Neural cell (in vitro differentiated cells): ENCODE measurements around the gene LRRC1. TPM values are rescaled to one million over a fixed set of nuclear protein-coding genes. Genes with fewer than 3 reads are reported as not detected.

Source experiments
- H2AFZ ChIP-seq: fragments of 200-600, 300-800 bp; sonication (generic), shearing (Covaris generic); 2 replicates; pipeline ENCODE4 v1.6.0; 2014; ENCODE audit warnings: low read depth, mild to moderate bottlenecking, antibody characterized with exemption, low read length, moderate library complexity
- H3F3A ChIP-seq: fragments of 200-600 bp; shearing (Covaris generic); 2 replicates; pipeline ENCODE4 v1.6.1; 2016; ENCODE audit warnings: mild to moderate bottlenecking, moderate library complexity, mixed read lengths, antibody characterized with exemption, low read length; ENCODE audit not compliant: insufficient read depth, poor library complexity, severe bottlenecking
- H3K27ac ChIP-seq: fragments of 200-600, 300-800 bp; sonication (generic), shearing (Covaris generic); 2 replicates; pipeline ENCODE4 v1.5.1; 2014; ENCODE audit warnings: mild to moderate bottlenecking, low read length, moderate library complexity
- H3K27me3 ChIP-seq: fragments of 300-800, 200-600 bp; sonication (generic), shearing (Covaris generic); 2 replicates; pipeline ENCODE4 v1.6.0; 2014; ENCODE audit warnings: mild to moderate bottlenecking, low read depth, low read length, moderate library complexity; ENCODE audit not compliant: insufficient read depth
- H3K36me3 ChIP-seq: fragments of 300-800, 200-600 bp; sonication (generic), shearing (Covaris generic); 2 replicates; pipeline ENCODE4 v1.5.1; 2014; ENCODE audit warnings: mild to moderate bottlenecking, antibody characterized with exemption, low read length, moderate library complexity; ENCODE audit not compliant: insufficient read depth
- H3K4me2 ChIP-seq: fragments of 300-800, 200-600 bp; sonication (generic), shearing (Covaris generic); 2 replicates; pipeline ENCODE4 v1.6.0; 2014; ENCODE audit warnings: mild to moderate bottlenecking, low read length
- H3K4me3 ChIP-seq: fragments of 300-800, 200-600 bp; sonication (generic), shearing (Covaris generic); 2 replicates; pipeline ENCODE4 v1.5.1; 2014; ENCODE audit warnings: mild to moderate bottlenecking, low read length, moderate library complexity
- H3K79me2 ChIP-seq: fragments of 200-600 bp; shearing (Covaris generic); replicated peaks from 2 replicates; pipeline ENCODE4 v1.6.0; 2014; ENCODE audit warnings: mild to moderate bottlenecking, low read length, moderate library complexity; ENCODE audit not compliant: insufficient read depth
- H3K9ac ChIP-seq: fragments of 300-800, 200-600 bp; sonication (generic), shearing (Covaris generic); 2 replicates; pipeline ENCODE4 v1.6.1; 2016; ENCODE audit warnings: mild to moderate bottlenecking, low read length, mixed read lengths
- H3K9me2 ChIP-seq: fragments of 200-600 bp; shearing (Covaris generic); 2 replicates; pipeline ENCODE4 v1.6.1; 2016; ENCODE audit warnings: mild to moderate bottlenecking, low read length, mixed read lengths; ENCODE audit not compliant: insufficient read depth
- H3K9me3 ChIP-seq: fragments of 200-600, 300-800 bp; sonication (generic), shearing (Covaris generic); 2 replicates; pipeline ENCODE4 v1.6.1; 2016; ENCODE audit warnings: mild to moderate bottlenecking, mixed run types, low read length, moderate library complexity, mixed read lengths
- H4K20me1 ChIP-seq: fragments of 200-600 bp; shearing (Covaris generic); 2 replicates; pipeline ENCODE4 v1.6.1; 2016; ENCODE audit warnings: mild to moderate bottlenecking, mixed run types; ENCODE audit not compliant: insufficient read depth
- CTCF ChIP-seq: fragments of 450-650 bp; IDR thresholded peaks from 2 replicates; pipeline ENCODE4 v1.5.1; 2014; ENCODE audit warnings: antibody characterized with exemption, mild to moderate bottlenecking, moderate library complexity; ENCODE audit not compliant: poor library complexity, severe bottlenecking
- EP300 ChIP-seq: fragments of 450-650 bp; conservative IDR thresholded peaks from 2 replicates; pipeline ENCODE4 v1.6.1; 2014; ENCODE audit warnings: antibody characterized with exemption, mild to moderate bottlenecking, moderate library complexity; ENCODE audit not compliant: poor library complexity, severe bottlenecking
- EZH2 ChIP-seq: fragments of 200-600, 300-800 bp; shearing (Covaris generic), sonication (generic); IDR thresholded peaks from 2 replicates; pipeline ENCODE4 v1.6.1; 2014; ENCODE audit warnings: antibody characterized with exemption, low read length, borderline replicate concordance, mild to moderate bottlenecking; ENCODE audit not compliant: insufficient read depth, poor library complexity, severe bottlenecking
- MXI1 ChIP-seq: fragments of 450-650 bp; conservative IDR thresholded peaks from 2 replicates; pipeline ENCODE4 v1.6.1; 2014; ENCODE audit warnings: antibody characterized with exemption, mild to moderate bottlenecking; ENCODE audit not compliant: poor library complexity, severe bottlenecking
- POLR2AphosphoS5 ChIP-seq: IDR thresholded peaks from 2 replicates; pipeline ENCODE4 v1.6.1; 2012
- RAD21 ChIP-seq: fragments of 450-650 bp; conservative IDR thresholded peaks from 2 replicates; pipeline ENCODE4 v1.6.1; 2014; ENCODE audit warnings: antibody characterized with exemption, mild to moderate bottlenecking, moderate library complexity
- REST ChIP-seq: IDR thresholded peaks from 2 replicates; pipeline ENCODE4 v1.6.1; 2012; ENCODE audit warnings: borderline replicate concordance
- SMC3 ChIP-seq: fragments of 450-650 bp; conservative IDR thresholded peaks from 2 replicates; pipeline ENCODE4 v1.6.1; 2014; ENCODE audit warnings: antibody characterized with exemption, mild to moderate bottlenecking, moderate library complexity; ENCODE audit not compliant: poor library complexity
- TAF1 ChIP-seq: IDR thresholded peaks from 2 replicates; pipeline ENCODE4 v1.6.1; 2012; ENCODE audit warnings: low read depth
- polyA plus RNA-seq: library from polyadenylated mRNA; depleted of rRNA; stranded (reverse); fragments of >200 nt; gene quantifications from 2 replicates; pipeline ENCODE4 v1.2.3, GENCODE V29; 2014

The LRRC1 gene
- polyA plus RNA-seq, 1 donor from 2014 or later, result 21.2 TPM

- no peaks in the 10 kb centered on the region for H3K9me2 ChIP-seq
- no peaks in the 10 kb centered on the region for H3K27me3 ChIP-seq
- no peak overlapping the region for H3K9ac ChIP-seq
- H4K20me1 ChIP-seq, result no peaks in the 10 kb centered on the region
- H3K79me2 ChIP-seq, result no peaks in the 10 kb centered on the region
- H3K4me3 ChIP-seq, result no peak overlapping the region
- H3K36me3 ChIP-seq, result no peaks in the 10 kb centered on the region
- TF ChIP-seq EZH2 (no peak), RAD21 (no peak), EP300 (no peak)
- no peaks in the 10 kb centered on the region for H3K9me3 ChIP-seq
- H3K27ac ChIP-seq, result no peak overlapping the region
- no peaks in the 10 kb centered on the region for H3F3A ChIP-seq
- H3K4me2 ChIP-seq, result no peak overlapping the region
- no peak overlapping the region for H2AFZ ChIP-seq
These were observed 108.6 kb downstream of the LRRC1 start for GRCh38 chr6:53903357-53903756.

- TF ChIP-seq POLR2AphosphoS5 (no peak), MXI1 (no peak), REST (no peak), EZH2 (no peak), CTCF (no peak), EP300 (no peak), TAF1 (no peak), RAD21 (no peak), SMC3 (no peak)
- H3K27me3 ChIP-seq, result no peaks in the 10 kb centered on the region
- H3K79me2 ChIP-seq, result no peaks in the 10 kb centered on the region
- H3K27ac ChIP-seq, result no peak overlapping the region
- no peak overlapping the region for H3K4me3 ChIP-seq
- no peak overlapping the region for H3K9ac ChIP-seq
- no peaks in the 10 kb centered on the region for H4K20me1 ChIP-seq
- no peaks in the 10 kb centered on the region for H3F3A ChIP-seq
- H3K9me3 ChIP-seq, result no peaks in the 10 kb centered on the region
- no peaks in the 10 kb centered on the region for H3K9me2 ChIP-seq
- H3K36me3 ChIP-seq, result no peaks in the 10 kb centered on the region
- no peak overlapping the region for H2AFZ ChIP-seq
- no peak overlapping the region for H3K4me2 ChIP-seq
These were observed 111.3 kb downstream of the LRRC1 start for GRCh38 chr6:53906103-53906502.

GRCh38 chr6:53906842-53907241 lies 112.0 kb downstream of the LRRC1 start:
- TF ChIP-seq CTCF (no peak), MXI1 (no peak), RAD21 (no peak), SMC3 (no peak), EP300 (no peak), TAF1 (no peak), EZH2 (no peak), REST (no peak), POLR2AphosphoS5 (no peak)
- Histone ChIP-seq H3K79me2 (no peaks in the 10 kb centered on the region), H3K4me3 (no peak overlapping the region), H3K36me3 (no peaks in the 10 kb centered on the region), H3K27me3 (no peaks in the 10 kb centered on the region), H4K20me1 (no peaks in the 10 kb centered on the region), H3K9ac (no peak overlapping the region), H3K9me2 (no peaks in the 10 kb centered on the region), H3K9me3 (no peaks in the 10 kb centered on the region), H3K27ac (no peak overlapping the region), H3K4me2 (no peak overlapping the region), H3F3A (no peaks in the 10 kb centered on the region), H2AFZ (no peak overlapping the region)
